Gastroesophageal sphincter (tissue), 4 donors: ENCODE measurements around the gene HSFX2. TPM values are rescaled to one million over a fixed set of nuclear protein-coding genes. Genes with fewer than 3 reads are reported as not detected.
"Not testable (repeated sequence)": the region's sequence is repeated elsewhere in the genome, so short reads cannot be mapped to it uniquely, and the experiment has no call there.

Experiments
- ATAC-seq: fragments of 150-250 bp; one replicate; pipeline ENCODE4 v1.9.1; 2016; ENCODE audit warnings: mild to moderate bottlenecking, moderate library complexity
- H3K27ac ChIP-seq, 4 donors: fragments of 200-600 bp; sonication (generic) in 3 of 4; 1 replicate in 3 of 4; 2 replicates in 1 of 4; pipeline ENCODE4 v1.5.1; 2016 to 2019
- H3K27me3 ChIP-seq: fragments of 200-600 bp; sonication (generic); one replicate; pipeline ENCODE4 v1.5.1; 2019
- H3K36me3 ChIP-seq, 2 donors: fragments of 200-600 bp; sonication (generic); one replicate each; pipeline ENCODE4 v1.5.1; 2019; ENCODE audit warnings: control low read depth in 1 of 2
- H3K4me1 ChIP-seq, 3 donors: fragments of 200-600 bp; sonication (generic); 1 replicate in 2 of 3; 2 replicates in 1 of 3; pipeline ENCODE4 v1.5.1; 2016 to 2019; ENCODE audit warnings: control low read depth in 2 of 3
- H3K4me3 ChIP-seq, 2 donors: fragments of 200-600 bp; sonication (generic); one replicate each; pipeline ENCODE4 v1.5.1; 2019; ENCODE audit warnings: mild to moderate bottlenecking in 1 of 2, moderate library complexity in 1 of 2
- H3K9me3 ChIP-seq, 3 donors: fragments of 200-600 bp; sonication (generic); one replicate each; pipeline ENCODE4 v1.5.1; 2017 to 2019; ENCODE audit warnings: control low read depth in 2 of 3
- CTCF ChIP-seq, 4 experiments: fragments of 200-600 bp in 2 of 4; fragments of 450-650 bp in 2 of 4; sonication (generic) in 1 of 4; IDR thresholded peaks; one replicate each; pipeline ENCODE4 v1.5.1; 2017 to 2019; ENCODE audit warnings: antibody characterized with exemption in 4 of 4, mild to moderate bottlenecking in 2 of 4, moderate library complexity in 2 of 4
- EP300 ChIP-seq: sonication (generic); formaldehyde crosslinking; IDR thresholded peaks from one replicate; pipeline ENCODE4 v1.6.1; 2017; ENCODE audit warnings: antibody characterized with exemption, mild to moderate bottlenecking
- POLR2A ChIP-seq, 2 donors: fragments of 450-650 bp; IDR thresholded peaks; one replicate each; pipeline ENCODE4 v1.6.1; 2017; ENCODE audit warnings: antibody characterized with exemption in 2 of 2, mild to moderate bottlenecking in 2 of 2, moderate library complexity in 1 of 2
- POLR2AphosphoS5 ChIP-seq: sonication (generic); formaldehyde crosslinking; IDR thresholded peaks from one replicate; pipeline ENCODE4 v1.6.1; 2017; ENCODE audit warnings: antibody characterized with exemption
- WGBS, 2 donors: methylation state at CpG; one replicate each; pipeline ENCODE4 v1.1.5; 2018; ENCODE audit warnings: low coverage in 1 of 2; 5-methylcytosine and 5-hydroxymethylcytosine counted together
- total RNA-seq, 4 donors: library from RNA; depleted of rRNA; stranded (reverse); fragments of >200 nt; gene quantifications; one replicate each; pipeline ENCODE4 v1.1.0, GENCODE V29; 2016

The HSFX2 gene
- total RNA-seq, 4 donors from 2014 or later: not detected

GRCh38 chrX:149628280-149628679, 33.2 kb upstream of the HSFX2 start:
- Histone ChIP-seq H3K4me3 (no peak overlapping the region), H3K27ac (no peak overlapping the region), H3K9me3 (no peaks in the 10 kb centered on the region), H3K36me3 (no peaks in the 10 kb centered on the region), H3K27me3 (no peaks in the 10 kb centered on the region), H3K4me1 (peaks cover 0 to 41% (median 0%) of the 10 kb centered on the region in 3 donors)
- TF ChIP-seq POLR2A (IDR thresholded peaks at IDR 0.05): no peak
- ATAC-seq: no peak
- WGBS, 2 donors: 83% methylated on average over 2 of the region's 3 CpGs; no CpG with 5 or more reads in 1 of the 2 donors

- H3K4me3 ChIP-seq, H3K36me3 ChIP-seq, H3K27me3 ChIP-seq, H3K27ac ChIP-seq, H3K9me3 ChIP-seq, ATAC-seq: not testable (repeated sequence)
- peaks cover 0 to 35% (median 0%) of the 10 kb centered on the region in 3 donors for H3K4me1 ChIP-seq
- 57% methylated on average over 2 of the region's 8 CpGs; no CpG with 5 or more reads in 1 of the 2 donors for WGBS, 2 donors
Observed at GRCh38 chrX:149626829-149627228, 31.7 kb upstream of the HSFX2 start.

- not testable (repeated sequence) for H3K4me3 ChIP-seq, ATAC-seq, H3K36me3 ChIP-seq, H3K27ac ChIP-seq, H3K9me3 ChIP-seq, H3K27me3 ChIP-seq
- H3K4me1 ChIP-seq: peaks cover 0 to 10% (median 0%) of the 10 kb centered on the region in 3 donors
- WGBS, 2 donors: no CpG with 5 or more reads among the region's 1 CpG
Observed at GRCh38 chrX:149619662-149620061, 24.5 kb upstream of the HSFX2 start.

GRCh38 chrX:149618871-149619270, 23.8 kb upstream of the HSFX2 start:
- ATAC-seq: no peak
- TF ChIP-seq CTCF (IDR thresholded peaks at IDR 0.05) (no peak), EP300 (no peak), POLR2AphosphoS5 (no peak), POLR2A (IDR thresholded peaks at IDR 0.05) (no peak)
- H3K4me1 ChIP-seq: peaks cover 0 to 3% (median 0%) of the 10 kb centered on the region in 3 donors
- no peaks in the 10 kb centered on the region for H3K36me3 ChIP-seq
- WGBS, 2 donors: 42 to 94% methylated on average over 3 of the region's 3 CpGs
- no peak overlapping the region for H3K4me3 ChIP-seq
- no peaks in the 10 kb centered on the region for H3K27me3 ChIP-seq
- no peaks in the 10 kb centered on the region for H3K9me3 ChIP-seq
- H3K27ac ChIP-seq: no peak overlapping the region

GRCh38 chrX:149611623-149612175, 16.6 kb upstream of the HSFX2 start:
- 100% methylated on average over 1 of the region's 1 CpG for WGBS, 2 donors
- Histone ChIP-seq H3K9me3 (no peaks in the 10 kb centered on the region), H3K27ac (no peak overlapping the region), H3K4me1 (no peaks in the 10 kb centered on the region), H3K36me3 (peaks cover 0 to 5% of the 10 kb centered on the region in 2 donors), H3K27me3 (no peaks in the 10 kb centered on the region), H3K4me3 (no peak overlapping the region)
- no peak for ATAC-seq
- TF ChIP-seq EP300: no peak
- no peak for TF ChIP-seq CTCF (IDR thresholded peaks at IDR 0.05)
- TF ChIP-seq POLR2AphosphoS5: no peak
- no peak for TF ChIP-seq POLR2A (IDR thresholded peaks at IDR 0.05)

- 67 to 80% methylated on average over 1 to 2 of the region's 5 CpGs for WGBS, 2 donors
- no peaks in the 10 kb centered on the region for H3K4me1 ChIP-seq
- H3K36me3 ChIP-seq: peaks cover 0 to 5% of the 10 kb centered on the region in 2 donors
- H3K4me3 ChIP-seq: no peak overlapping the region
- H3K27ac ChIP-seq: no peak overlapping the region
- H3K9me3 ChIP-seq: no peaks in the 10 kb centered on the region
- ATAC-seq: no peak
- H3K27me3 ChIP-seq: no peaks in the 10 kb centered on the region
- no peak for TF ChIP-seq POLR2A (IDR thresholded peaks at IDR 0.05)
- TF ChIP-seq CTCF (IDR thresholded peaks at IDR 0.05): no peak
Observed at GRCh38 chrX:149610511-149610910, 15.4 kb upstream of the HSFX2 start.

GRCh38 chrX:149607699-149608098, 12.6 kb upstream of the HSFX2 start:
- H3K4me3 ChIP-seq: no peak overlapping the region
- peaks cover 0 to 9% of the 10 kb centered on the region in 2 donors for H3K36me3 ChIP-seq
- H3K27ac ChIP-seq: no peak overlapping the region
- TF ChIP-seq POLR2AphosphoS5: no peak
- no peaks in the 10 kb centered on the region for H3K4me1 ChIP-seq
- H3K27me3 ChIP-seq: no peaks in the 10 kb centered on the region
- no peak for ATAC-seq
- H3K9me3 ChIP-seq: no peaks in the 10 kb centered on the region

GRCh38 chrX:149605248-149605885, 10.3 kb upstream of the HSFX2 start:
- H3K27me3 ChIP-seq, H3K4me1 ChIP-seq, H3K9me3 ChIP-seq, ATAC-seq, H3K27ac ChIP-seq, H3K4me3 ChIP-seq, H3K36me3 ChIP-seq: not testable (repeated sequence)
- WGBS, 2 donors: 82 to 86% methylated on average over 2 to 5 of the region's 7 CpGs

- H3K4me3 ChIP-seq, H3K4me1 ChIP-seq, H3K9me3 ChIP-seq, H3K36me3 ChIP-seq, ATAC-seq, H3K27me3 ChIP-seq, H3K27ac ChIP-seq: not testable (repeated sequence)
- no CpG with 5 or more reads among the region's 11 CpGs for WGBS, 2 donors
Observed at GRCh38 chrX:149598603-149599002, 3.5 kb upstream of the HSFX2 start.

- not testable (repeated sequence) for ATAC-seq, H3K9me3 ChIP-seq, H3K4me1 ChIP-seq, H3K36me3 ChIP-seq, H3K4me3 ChIP-seq, H3K27me3 ChIP-seq, H3K27ac ChIP-seq
- WGBS, 2 donors: no CpG with 5 or more reads among the region's 7 CpGs
Observed at GRCh38 chrX:149595943-149596342, 829 bp upstream of the HSFX2 start.
